T follicular helper cell (primary cell): ENCODE measurements around the gene KSR2.

Experiments
- DNase-seq: peaks from one replicate; pipeline ENCODE4 v3.0.0-alpha.2; 2020; ENCODE audit warnings: low read depth

Gene KSR2

DNA sequence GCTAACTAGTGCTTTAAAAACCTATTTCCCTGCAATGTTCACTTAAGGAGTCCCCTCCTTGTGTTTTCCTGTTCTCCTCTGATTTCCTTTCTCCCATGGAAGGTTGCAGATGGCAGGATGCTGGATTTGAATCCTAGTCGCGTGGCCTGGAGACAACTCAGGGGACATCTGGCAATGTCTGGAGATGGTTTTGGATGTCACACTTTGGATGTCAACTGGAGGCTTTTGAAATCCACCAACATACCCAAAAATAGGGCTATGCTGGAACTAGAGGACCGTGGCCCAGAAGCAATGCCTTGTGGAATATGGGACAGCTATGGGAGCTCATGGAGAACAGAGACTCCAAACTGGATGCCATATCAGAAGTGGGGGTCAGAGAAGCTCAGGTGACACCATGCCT lies 511.6 kb downstream of the KSR2 start:
- DNase-seq: no peak

DNA sequence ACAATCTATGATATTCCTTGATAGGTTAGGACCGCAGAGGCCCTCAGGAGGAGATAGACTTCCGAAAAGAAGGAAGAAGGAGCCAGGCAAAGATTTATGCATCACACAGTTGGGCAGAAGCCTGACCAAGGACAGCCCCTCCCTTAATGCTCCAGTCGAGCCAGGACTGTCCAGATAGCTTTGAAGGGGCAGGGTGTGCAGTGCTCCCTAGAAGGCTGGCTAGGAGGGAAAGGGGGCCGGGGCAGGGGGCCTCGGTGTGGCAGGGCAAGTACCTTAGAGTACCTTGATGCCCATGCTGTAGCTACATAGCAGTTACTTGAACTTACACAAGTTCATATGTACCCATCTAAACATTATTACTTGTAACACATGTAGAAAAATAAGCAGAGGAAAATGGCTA lies 512.7 kb downstream of the KSR2 start:
- DNase-seq: no peak

DNA sequence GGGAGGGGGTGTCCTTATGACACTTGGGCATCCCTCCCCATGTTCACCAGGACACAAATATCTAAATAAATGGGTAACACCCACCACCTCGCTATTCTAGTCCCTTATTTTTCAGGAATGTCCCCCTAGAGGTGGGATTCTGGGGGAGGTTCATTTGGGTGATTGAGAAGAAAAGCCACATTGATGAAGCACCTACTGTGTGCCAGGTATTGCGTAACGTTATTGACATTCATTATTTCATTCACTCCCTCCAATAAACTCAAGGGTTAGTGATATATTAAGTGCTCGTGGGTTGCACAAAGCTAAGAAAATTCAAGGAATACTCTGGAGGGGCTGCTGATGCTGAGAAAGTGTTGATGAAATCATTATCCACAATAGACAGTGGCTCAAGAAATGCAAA lies 514.8 kb downstream of the KSR2 start:
- DNase-seq: no peak

DNA sequence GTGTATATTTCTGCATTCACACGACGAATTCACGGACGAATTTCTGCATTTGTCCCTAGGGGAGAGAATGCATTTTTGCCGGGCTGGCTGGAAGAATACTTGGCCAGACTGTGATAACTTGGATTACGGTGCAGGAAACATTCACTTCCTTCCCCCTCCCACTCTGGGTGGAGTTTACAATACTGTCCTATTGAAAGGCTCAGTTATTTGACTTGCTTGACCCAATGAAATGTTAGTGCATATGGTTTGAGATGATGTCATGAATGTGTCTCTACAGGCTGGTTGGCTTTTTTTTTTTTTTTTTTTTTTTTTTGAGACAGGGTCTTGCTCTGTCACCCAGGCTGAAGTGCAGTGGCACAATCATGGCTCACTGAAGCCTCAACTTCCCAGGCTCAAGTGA lies 516.7 kb downstream of the KSR2 start:
- no peak for DNase-seq

DNA sequence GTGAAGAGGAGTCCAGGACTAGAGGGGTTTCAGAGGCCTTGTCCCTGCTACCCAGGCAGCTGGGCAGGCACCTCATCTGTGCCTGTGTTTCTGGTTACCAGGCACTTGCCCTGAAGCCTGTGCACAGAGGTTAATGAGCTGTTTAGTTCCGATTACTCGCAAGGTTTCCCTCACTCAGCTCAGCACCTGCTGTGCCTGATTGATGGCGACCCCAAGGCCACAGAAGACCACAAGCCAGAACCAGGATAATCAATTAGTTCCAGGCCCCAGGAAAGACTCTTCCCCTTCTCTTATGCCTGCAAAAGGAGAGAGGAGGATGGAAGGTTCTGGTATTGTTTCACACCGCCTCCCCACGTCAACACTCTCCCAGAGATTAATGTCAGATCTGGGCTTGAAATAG lies 518.6 kb downstream of the KSR2 start:
- DNase-seq: no peak

DNA sequence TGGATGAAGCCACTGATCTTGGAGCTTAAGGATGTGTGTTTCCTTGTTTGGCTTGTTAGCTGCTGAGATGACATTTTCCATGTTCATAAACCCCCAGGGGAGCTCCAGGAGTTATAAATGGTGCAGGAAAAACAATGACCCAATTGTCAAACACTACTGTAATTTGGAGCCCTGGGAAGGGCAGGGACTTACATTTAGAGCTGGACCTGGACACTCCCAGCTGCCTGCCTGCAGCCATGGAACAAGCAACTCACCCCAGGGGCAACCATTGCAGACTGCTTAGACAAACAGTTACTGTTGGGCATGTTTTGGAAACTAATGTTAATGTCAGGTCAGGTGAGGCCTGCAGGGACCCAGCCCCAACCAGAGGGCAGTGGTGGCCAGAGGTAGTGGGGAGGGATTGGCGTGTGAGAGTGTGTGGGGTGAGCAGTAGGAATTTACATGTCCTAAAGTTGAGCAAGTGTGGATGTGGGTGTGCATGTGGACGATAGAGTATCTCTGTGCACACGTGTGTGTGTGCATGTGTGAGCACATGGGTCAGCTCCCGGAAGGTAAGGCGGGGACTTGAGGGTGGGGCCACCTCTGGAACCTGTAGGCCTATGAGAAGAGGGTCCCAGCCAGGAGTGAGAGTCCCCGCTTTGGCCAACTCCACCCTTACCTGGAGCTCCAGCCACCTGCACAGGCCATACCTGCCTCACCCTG lies 521.0 kb downstream of the KSR2 start:
- no peak for DNase-seq

DNA sequence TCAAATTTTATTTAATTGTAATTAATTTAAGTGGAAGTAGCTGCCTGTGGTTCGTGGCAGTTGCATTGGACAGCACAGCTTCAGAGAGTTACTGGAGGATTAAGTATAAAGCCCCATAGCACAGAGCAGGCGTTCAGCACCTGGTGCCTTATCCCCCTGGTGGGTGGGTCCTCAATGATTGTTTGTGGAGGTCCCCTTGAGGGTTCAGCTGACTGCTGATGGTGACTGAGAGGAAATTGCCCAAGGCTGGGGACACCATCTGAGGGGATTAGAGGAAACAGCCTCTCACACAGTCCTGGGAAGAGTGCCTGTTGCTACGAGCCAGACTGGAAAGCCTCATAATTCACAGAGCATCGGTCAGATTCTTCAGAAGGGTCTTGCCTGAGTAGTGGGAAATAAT lies 524.0 kb downstream of the KSR2 start:
- no peak for DNase-seq

DNA sequence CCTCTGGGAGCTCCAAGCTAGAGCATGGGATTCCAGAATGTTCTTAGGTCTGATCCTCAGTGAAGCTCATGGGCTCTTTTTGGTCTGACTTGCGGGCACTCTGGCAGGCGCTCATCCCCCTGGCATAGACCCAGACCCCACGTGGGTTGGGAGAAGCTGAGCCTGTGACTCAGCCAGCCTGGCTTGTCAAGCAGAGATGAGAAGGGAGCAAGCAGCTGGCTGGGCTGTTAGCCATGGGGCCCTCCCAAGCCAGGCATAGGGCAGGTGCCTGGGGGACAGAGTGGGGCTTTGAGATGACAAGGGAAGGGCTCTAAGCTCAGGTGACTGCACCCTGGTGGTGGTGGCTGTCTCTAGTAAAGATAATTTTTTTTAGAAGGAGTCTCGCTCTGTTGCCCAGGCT lies 527.0 kb downstream of the KSR2 start:
- no peak for DNase-seq

DNA sequence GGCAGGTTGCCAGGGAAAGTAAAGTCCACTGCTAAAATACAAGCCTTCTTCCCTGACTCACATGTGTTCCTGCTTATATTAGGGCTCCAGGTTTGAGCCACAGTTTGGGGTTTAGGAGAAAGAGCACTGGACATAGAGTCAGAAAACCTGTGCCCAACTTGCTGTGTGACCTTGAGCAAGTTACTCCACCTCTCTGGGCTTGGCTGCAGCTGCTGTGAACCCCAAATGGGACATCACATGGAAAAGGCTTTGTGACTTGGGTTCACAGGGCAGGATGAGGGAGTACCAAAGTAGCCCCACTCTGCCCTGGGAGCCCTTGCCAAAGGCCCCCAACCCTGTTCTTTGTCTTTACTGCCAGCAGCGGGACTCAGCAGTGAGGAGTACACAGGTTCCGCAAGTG lies 528.4 kb downstream of the KSR2 start:
- DNase-seq: no peak

DNA sequence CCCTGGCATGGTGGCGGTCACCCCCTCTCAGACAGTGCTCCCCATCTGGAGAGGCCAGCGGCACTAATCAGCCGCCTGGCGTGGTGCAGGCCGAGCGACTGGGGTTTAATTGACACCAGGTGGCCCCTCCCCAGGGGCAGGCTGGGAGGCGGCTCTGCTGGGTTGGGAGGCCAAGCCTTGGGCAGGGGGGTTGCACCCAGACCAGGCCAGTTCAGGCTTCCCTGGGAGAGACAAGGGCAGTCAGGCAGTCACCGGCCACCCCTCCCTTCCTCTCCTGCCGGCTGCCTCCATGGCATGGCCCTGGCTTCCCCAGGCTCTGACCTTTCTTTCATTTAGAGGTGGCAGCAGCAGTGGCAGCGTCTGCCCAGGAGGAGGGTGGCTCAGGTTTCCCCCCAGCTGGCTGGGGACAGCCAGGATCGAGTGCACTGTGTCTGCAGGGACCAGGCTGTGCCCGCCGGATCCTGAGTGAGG lies 529.2 kb downstream of the KSR2 start:
- DNase-seq: no peak

DNA sequence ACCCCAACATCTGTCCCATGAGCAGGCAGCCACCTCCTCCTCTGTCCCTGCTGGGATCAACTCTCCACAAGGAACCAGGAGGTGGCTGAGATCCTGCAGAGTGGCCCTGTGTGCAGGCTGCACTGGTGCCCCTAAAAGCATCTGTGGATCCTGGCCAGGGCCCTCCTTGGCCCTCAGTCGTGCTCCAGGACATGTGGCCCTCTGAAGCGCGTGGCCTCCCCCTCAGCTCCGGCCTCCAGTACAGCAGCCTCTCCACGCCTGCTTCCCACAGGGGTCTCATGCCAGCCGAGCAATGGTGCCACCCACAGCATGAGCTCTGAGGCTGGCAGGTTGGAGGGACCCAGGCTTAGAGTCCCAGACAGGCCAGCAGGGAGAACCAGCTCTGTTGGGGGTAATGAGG lies 530.0 kb downstream of the KSR2 start:
- no peak for DNase-seq

DNA sequence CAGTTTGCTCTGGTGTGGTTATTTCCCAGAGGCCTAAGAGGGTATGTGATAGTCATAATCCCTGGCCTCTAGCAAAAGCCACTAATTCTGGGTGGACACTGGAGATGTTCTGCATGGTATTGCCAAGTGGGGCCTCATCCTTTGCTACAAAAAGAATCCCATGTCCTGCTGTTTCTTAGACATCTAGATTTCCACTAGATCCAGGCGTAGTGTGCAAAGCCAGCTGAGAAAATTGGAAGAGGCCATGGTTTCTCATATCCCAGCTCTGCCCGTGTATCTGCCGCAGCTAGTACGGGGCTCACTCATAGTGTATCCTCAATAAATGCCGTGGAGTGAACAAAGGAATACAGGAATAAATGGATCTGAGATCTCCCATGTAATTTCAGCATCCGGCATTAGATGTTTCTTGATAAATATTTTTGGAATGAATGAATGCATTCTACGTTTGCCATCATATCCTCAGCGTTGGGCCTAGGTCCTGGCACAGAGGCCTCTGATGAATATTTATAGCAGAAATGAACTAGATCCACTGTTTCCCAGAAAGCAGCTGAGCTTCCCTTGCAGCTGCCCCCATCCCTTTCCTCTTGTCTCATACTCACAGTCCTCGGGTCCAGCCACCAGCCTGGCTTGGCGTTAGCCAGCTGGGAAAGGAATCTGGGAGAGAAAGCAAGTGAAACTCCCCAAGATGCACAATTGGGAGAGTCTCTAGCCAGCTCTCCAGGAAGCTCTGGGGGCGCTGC lies 531.1 kb downstream of the KSR2 start:
- DNase-seq: no peak

DNA sequence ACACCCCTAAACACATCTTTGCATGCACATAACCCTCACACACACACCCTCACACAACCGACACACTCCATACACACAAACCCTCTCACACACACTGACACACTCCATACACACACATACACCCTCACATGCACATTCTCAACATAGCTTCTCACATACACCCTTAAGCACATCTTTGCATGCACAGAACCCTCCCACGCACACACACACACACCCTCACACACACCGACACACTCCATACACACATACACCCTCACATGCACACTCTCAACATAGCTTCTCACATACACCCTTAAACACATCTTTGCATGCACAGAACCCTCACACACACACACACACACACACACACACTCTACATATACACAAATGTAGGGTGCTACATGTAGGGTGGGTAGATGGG lies 534.9 kb downstream of the KSR2 start:
- DNase-seq: no peak

DNA sequence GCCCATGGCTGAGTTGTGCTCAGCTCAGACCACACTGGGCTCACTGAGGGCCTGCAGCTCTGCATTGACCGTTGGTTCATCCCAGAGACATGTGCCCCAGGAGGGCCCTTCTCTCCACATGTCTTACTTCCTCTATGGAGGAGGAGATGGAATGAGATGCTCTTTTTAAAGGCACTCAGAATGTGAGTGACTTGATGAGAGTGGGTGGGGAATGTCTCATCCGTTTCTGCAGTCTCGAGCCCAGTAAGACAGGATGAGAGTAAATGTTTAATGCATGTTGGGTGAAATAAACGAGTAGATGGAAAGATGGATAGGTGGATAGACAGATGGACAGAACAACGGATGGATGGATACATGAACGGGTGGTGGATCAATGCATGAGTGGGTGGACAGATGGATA lies 538.5 kb downstream of the KSR2 start:
- no peak for DNase-seq

DNA sequence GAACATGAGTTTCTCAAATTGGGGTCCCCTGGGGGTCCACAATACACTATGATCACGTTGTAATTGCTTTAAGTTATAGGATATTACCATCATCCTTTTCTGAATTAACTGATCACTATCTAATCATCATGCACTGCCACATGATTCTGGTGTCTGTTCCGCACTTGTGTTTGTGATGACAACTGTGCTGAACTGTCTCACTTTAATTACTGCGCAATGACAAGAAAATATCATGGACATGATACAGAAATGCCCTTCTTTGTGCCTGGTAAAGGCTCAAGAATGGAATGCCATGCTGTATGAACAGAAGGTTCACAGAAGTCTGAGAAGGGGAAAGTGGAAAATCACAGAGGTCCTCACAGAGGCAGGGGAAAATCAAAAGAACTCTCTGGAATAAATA lies 541.6 kb downstream of the KSR2 start:
- DNase-seq: no peak

DNA sequence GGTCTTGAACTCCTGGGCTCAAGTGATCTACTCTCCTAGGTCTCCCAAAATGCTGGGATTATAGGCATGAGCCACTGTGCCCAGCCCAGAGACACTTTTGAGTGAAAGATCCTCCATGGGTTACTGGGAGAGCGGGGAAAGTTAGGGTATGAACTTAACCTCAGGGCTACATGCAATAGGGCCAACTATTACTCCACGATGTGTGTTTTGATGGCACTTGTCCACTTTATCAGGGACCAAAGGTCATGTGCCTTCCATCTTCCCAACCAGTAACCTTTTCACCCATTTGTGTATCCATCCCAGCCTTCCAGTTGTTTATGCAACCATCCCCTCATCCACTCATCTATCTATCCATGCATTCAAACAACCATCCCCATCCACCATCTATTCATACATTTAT lies 546.8 kb downstream of the KSR2 start:
- DNase-seq: no peak

DNA sequence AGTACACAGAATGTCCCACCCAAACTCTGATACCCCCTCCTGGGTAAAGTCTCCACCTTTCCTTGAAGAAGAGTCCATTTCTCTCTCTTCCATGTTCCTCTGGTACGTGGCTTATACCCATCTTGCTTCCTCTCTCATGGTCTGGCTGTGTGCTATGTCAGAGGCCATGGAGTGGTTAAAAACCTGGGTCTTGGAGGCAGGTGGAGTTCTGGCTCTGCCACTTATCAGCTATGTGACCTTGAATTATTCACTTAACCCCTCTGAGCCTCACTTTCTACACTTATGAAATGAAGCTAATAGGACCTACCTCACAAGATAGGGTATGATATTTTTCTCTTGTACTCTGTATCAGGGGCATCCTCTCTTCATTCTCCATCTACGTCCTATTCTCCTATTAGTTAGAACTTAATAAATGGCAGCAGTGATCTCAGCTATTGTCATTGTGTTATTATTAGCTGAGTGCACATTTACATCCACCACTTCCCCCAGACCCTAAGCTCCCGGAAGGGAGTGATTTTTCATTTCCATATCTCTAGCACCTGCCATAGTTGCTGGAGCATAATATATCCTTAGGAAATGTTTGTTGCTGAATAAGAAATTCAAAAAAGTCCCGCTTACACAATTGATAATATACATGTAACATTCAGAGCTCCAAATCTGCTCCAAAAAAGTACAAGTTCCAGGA lies 547.6 kb downstream of the KSR2 start:
- DNase-seq: no peak

DNA sequence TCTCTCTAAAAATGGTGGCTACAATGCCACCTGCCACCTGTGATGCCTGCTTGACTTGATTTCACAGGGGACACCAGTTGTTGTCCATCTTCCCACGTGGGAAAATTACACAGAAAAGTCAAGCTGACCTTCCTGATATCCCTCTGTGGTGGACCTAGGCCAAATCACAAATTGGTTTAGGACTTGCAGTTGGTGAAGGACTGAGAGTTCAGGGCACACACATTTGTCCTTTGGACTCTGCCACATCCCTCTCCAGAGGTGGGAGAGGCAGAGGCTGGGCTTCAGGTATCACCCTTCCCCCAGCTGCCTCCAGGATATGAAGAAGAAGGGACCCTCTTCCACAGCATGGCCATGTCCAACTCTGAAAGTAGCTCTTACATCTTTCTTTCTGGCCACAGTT lies 551.8 kb downstream of the KSR2 start:
- no peak for DNase-seq

DNA sequence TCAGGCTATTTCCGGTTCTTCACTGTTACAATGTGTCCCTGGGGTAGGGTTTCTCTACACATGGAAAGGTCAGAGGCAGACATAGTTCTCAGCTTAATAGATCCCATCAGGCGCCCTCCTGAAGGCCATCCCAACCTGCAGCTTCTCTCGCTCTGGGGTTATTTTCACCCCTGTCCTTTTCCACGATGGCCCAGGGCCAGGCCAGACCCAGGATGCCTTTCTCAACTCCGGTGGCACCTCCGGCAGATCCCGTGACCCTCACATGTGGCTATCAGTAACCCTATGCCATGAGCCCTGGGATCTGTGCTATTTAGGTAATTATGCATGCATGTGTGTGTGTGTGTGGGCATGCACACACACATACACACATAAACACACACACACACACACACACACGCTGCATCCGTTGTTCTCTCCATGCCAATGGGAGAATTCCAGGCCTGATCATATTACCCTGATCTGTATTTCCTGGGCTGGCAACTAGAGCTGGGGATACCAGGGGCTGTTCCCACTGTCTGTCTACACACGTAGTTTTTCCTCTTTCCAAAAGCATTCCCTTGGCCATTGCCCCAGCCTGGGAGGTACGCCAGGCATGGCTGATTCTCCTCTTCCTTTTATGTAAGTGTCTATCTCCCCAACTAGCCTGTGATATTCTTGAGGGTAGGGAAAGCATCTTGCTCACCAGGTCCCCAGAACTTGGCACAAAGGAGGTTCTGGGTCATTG lies 556.2 kb downstream of the KSR2 start:
- DNase-seq: no peak

DNA sequence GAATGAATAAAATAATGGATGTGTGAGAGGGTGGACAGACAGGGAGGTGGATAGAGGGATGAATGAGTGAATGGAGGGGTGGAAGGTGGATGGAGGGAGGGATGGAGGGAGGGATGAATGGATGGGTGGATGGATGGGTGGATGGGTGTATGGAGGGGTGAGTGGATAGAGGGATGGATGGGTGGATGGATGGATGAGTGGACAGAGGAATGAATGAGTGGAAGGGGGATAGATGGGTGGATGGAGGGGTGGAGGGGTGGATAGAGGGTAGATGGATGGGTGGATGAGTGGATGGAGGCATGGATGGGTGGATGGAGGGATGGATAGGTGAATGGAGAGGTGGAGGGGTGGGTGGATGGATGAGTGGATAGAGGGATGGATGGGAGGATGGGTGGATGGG lies 559.5 kb downstream of the KSR2 start:
- DNase-seq: no peak

DNA sequence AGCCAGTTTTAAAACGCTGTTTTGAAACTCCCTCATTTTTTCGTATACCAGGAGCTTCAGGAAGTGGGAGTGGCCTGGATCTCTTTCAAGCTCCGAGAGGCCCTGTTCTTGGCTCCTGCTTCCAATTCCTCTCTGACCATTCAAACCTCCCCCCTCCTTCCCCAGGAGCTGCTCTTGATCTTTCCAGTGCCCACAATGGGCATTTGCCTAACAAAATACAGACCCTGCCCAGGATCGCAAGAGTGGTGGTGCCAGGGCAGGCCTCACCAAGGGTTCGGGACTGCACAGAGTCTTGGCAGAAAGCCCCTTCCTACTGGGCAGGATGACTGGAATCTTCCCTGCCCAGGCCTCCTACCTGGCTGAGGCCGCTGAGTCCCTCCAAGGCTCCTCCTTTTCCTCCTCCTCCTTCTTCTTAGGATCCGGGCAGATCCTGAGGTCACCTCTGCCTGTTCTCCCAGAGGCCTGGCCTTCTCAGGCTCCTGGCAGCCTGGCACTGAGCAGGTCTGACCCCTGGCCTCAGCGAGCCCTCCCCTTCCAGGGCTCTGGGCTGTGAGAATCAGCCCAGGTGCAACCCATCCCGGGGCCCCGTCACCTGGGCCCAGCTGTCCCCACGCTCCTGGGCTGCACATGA lies 560.5 kb downstream of the KSR2 start:
- no peak for DNase-seq

DNA sequence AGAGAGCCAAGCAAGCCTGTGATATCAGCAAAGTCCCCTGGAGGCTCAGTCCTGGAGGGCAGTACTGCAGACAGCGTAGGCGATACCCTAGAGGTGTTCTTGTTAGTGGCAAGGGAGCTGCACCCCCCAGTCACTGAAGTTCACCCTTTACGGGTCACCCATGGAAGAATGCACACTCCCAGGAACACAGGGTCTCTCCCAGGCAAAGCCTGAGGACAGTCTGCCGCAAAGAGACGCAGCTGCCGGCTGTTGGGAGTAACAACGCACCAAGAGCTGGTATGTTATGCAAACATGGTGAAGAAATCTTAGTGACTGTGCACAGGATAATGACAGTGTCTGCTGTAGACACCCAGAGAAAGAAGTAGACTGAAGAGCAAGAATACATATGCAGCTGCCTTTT lies 563.9 kb downstream of the KSR2 start:
- no peak for DNase-seq
